B cell (primary cell): ENCODE measurements around the gene SVIP. TPM values are rescaled to one million over a fixed set of nuclear protein-coding genes. Genes with fewer than 3 reads are reported as not detected.

Experiments used
- ATAC-seq: fragments of 200-7000 bp; cut with Tn5 transposase; one replicate; pipeline ENCODE4 v1.10.0; 2021; ENCODE audit warnings: low read depth, mild to moderate bottlenecking, moderate number of reproducible peaks, moderate library complexity
- CTCF ChIA-PET: fragments of 350-600 bp; sonication (Branson Sonifier 250); formaldehyde crosslinking; loops from one replicate; lab custom pipeline; 2021; ENCODE audit warnings: antibody characterized with exemption, inconsistent platforms; lab: Charles Lee
- POLR2A ChIA-PET: fragments of 350-600 bp; sonication (Branson Sonifier 250); formaldehyde crosslinking; loops from one replicate; lab custom pipeline; 2021; ENCODE audit warnings: antibody characterized with exemption; lab: Charles Lee
- DNase-seq: peaks from one replicate; pipeline ENCODE4 v3.0.0; 2013
- H2AFZ ChIP-seq: 2 replicates; pipeline ENCODE4 v1.6.1; 2012; ENCODE audit warnings: mild to moderate bottlenecking, low read depth, low read length; ENCODE audit not compliant: insufficient read depth, poor library complexity, severe bottlenecking
- H3K27ac ChIP-seq, 2 donors: 1 replicate in 1 of 2; 2 replicates in 1 of 2; pipeline ENCODE4 v1.5.1; 2012 to 2013; ENCODE audit warnings: low read length in 2 of 2, mild to moderate bottlenecking in 2 of 2, moderate library complexity in 1 of 2
- H3K27me3 ChIP-seq, 4 experiments: fragments of 200-600 bp in 1 of 4; sonication (generic) in 1 of 4; replicated peaks in 1 of 4; 1 replicate in 2 of 4; 2 replicates in 2 of 4; pipeline versions ENCODE4 v1.6.1 to v1.7.0; 2013 to 2016; ENCODE audit warnings: low read length in 3 of 4, mild to moderate bottlenecking in 2 of 4, mixed read lengths in 1 of 4, moderate library complexity in 1 of 4; ENCODE audit not compliant: insufficient read depth in 4 of 4, control insufficient read depth in 3 of 4; ENCODE audit errors: control extremely low read depth in 1 of 4
- H3K36me3 ChIP-seq, 2 experiments: replicated peaks in 1 of 2; 1 replicate in 1 of 2; 2 replicates in 1 of 2; pipeline versions ENCODE4 v1.6.1 to v1.7.1; 2013; ENCODE audit warnings: low read length in 1 of 2; ENCODE audit not compliant: insufficient read depth in 2 of 2, control insufficient read depth in 1 of 2; ENCODE audit errors: control extremely low read depth in 1 of 2, extremely low read depth in 1 of 2
- H3K4me1 ChIP-seq, 2 donors: fragments of 200-600 bp in 1 of 2; sonication (generic) in 1 of 2; 1 replicate in 1 of 2; 2 replicates in 1 of 2; pipeline versions ENCODE4 v1.5.1 to v1.6.1; 2013 to 2017; ENCODE audit warnings: low read length in 2 of 2; ENCODE audit not compliant: control insufficient read depth in 2 of 2, insufficient read depth in 2 of 2
- H3K4me2 ChIP-seq: replicated peaks from 2 replicates; pipeline ENCODE3; 2012; ENCODE audit warnings: mild to moderate bottlenecking, low read depth, low read length; ENCODE audit not compliant: poor library complexity, severe bottlenecking
- H3K4me3 ChIP-seq, 5 experiments: fragments of 200-600 bp in 1 of 5; sonication (generic) in 1 of 5; 1 replicate in 3 of 5; 2 replicates in 2 of 5; pipeline versions ENCODE4 v1.5.1 to v1.7.0; 2011 to 2016; ENCODE audit warnings: low read length in 4 of 5, mild to moderate bottlenecking in 4 of 5, low read depth in 2 of 5, control low read depth in 1 of 5, moderate library complexity in 1 of 5; ENCODE audit not compliant: insufficient read depth in 1 of 5; ENCODE audit errors: control extremely low read depth in 1 of 5, extremely low read depth in 1 of 5
- H3K79me2 ChIP-seq: fragments of 200-600 bp; sonication (generic); one replicate; pipeline ENCODE4 v1.6.0; 2016; ENCODE audit warnings: low read length; ENCODE audit not compliant: control insufficient read depth, insufficient read depth
- H3K9ac ChIP-seq: fragments of 200-600 bp; sonication (generic); 2 replicates; pipeline ENCODE4 v1.6.1; 2017; ENCODE audit warnings: mild to moderate bottlenecking, low read length, moderate library complexity
- H3K9me3 ChIP-seq, 3 donors: one replicate each; pipeline versions ENCODE4 v1.6.1 to v1.7.1; 2013; ENCODE audit warnings: low read length in 2 of 3; ENCODE audit not compliant: control insufficient read depth in 2 of 3, insufficient read depth in 1 of 3; ENCODE audit errors: control extremely low read depth in 1 of 3
- H4K20me1 ChIP-seq: 2 replicates; pipeline ENCODE4 v1.6.0; 2012; ENCODE audit warnings: mild to moderate bottlenecking, low read length; ENCODE audit not compliant: insufficient read depth, control insufficient read depth, poor library complexity, severe bottlenecking
- H3K27ac Mint-ChIP-seq: one replicate; pipeline ENCODE4 v1.8.0; 2021; ENCODE audit warnings: mixed read lengths
- H3K27me3 Mint-ChIP-seq: one replicate; pipeline ENCODE4 v1.8.0; 2021; ENCODE audit warnings: mixed read lengths
- H3K4me1 Mint-ChIP-seq: one replicate; pipeline ENCODE4 v1.8.0; 2021; ENCODE audit warnings: mixed read lengths
- H3K4me3 Mint-ChIP-seq: one replicate; pipeline ENCODE4 v1.8.0; 2021; ENCODE audit warnings: mixed read lengths
- H3K9me3 Mint-ChIP-seq: one replicate; pipeline ENCODE4 v1.8.0; 2022; ENCODE audit warnings: mixed read lengths; ENCODE audit not compliant: insufficient read depth
- EZH2 ChIP-seq: IDR thresholded peaks from 2 replicates; pipeline ENCODE4 v1.6.1; 2012; ENCODE audit warnings: borderline replicate concordance, low read depth, mild to moderate bottlenecking, moderate library complexity, low read length; ENCODE audit not compliant: insufficient read depth, poor library complexity, severe bottlenecking
- WGBS: methylation state at CpG from one replicate; pipeline ENCODE4 v1.1.5; 2013; ENCODE audit warnings: missing lambda C conversion rate; ENCODE audit not compliant: insufficient coverage; 5-methylcytosine and 5-hydroxymethylcytosine counted together
- intact Hi-C: fragments of 100-400 bp; cut with micrococcal nuclease; formaldehyde crosslinking; loops from one replicate; pipeline ENCODE4 v1.10.0; 2022
- polyA plus RNA-seq: library from polyadenylated mRNA; depleted of rRNA; stranded (reverse); fragments of >200 nt; gene quantifications from 2 replicates; pipeline ENCODE4 v1.2.3, GENCODE V29; 2012
- total RNA-seq, 2 donors: library from RNA; stranded (reverse); fragments of 120-200 nt in 1 of 2; gene quantifications; 1 replicate in 1 of 2; 2 replicates in 1 of 2; pipeline versions ENCODE4 v1.2.3 to v1.2.4, GENCODE V29; 2013 to 2022
- TF ChIP-seq, protein P1 (sequence below): fragments of 200-600 bp; IDR thresholded peaks from one replicate; pipeline ENCODE4 v1.8.0; 2022; ENCODE audit warnings: antibody characterized with exemption, mild to moderate bottlenecking

Gene SVIP
- total and polyA plus RNA-seq, 2 donors (not counting 1 experiment from before 2014, with no cell fraction given): 5.6 to 20.4 TPM

DNA sequence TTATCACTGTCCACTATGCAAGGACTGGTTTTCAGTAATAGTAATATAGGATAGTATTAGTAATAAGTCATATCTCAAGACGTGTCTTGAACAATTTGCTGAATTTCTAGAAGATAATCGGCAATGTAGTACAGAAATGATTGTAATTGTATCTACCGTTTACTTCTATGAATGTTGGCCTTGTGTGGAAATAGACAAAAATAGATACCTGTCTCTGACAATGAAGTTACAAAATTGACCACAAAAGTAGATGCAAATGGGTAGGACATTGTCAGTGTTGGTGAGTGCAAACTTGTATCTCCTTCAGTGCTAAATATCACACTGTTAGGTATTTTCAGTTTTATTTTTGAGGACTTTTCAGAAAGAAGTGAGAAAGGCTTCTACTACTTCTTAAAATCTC, 43.1 kb downstream of the SVIP start:
- intact Hi-C loops: no loop called here
- H3K4me3 Mint-ChIP-seq: no peak overlapping the region
- CTCF ChIA-PET: interaction anchor here (0.5 to 3.8 kb wide), 8 partner anchors 10 to 542 kb away, joined by 3 to 43 read pairs (median 8); partner anchors contain the start of gene SVIP
- Histone ChIP-seq H3K27me3 (no peaks in the 10 kb centered on the region), H3K4me3 (no peak overlapping the region), H3K4me2 (no peak overlapping the region), H3K36me3 (no peaks in the 10 kb centered on the region), H3K79me2 (no peaks in the 10 kb centered on the region), H3K27ac (no peak overlapping the region), H3K4me1 (no peaks in the 10 kb centered on the region), H3K9me3 (no peaks in the 10 kb centered on the region), H3K9ac (no peak overlapping the region), H4K20me1 (no peaks in the 10 kb centered on the region), H2AFZ (no peak overlapping the region)
- TF ChIP-seq, protein P1, sequence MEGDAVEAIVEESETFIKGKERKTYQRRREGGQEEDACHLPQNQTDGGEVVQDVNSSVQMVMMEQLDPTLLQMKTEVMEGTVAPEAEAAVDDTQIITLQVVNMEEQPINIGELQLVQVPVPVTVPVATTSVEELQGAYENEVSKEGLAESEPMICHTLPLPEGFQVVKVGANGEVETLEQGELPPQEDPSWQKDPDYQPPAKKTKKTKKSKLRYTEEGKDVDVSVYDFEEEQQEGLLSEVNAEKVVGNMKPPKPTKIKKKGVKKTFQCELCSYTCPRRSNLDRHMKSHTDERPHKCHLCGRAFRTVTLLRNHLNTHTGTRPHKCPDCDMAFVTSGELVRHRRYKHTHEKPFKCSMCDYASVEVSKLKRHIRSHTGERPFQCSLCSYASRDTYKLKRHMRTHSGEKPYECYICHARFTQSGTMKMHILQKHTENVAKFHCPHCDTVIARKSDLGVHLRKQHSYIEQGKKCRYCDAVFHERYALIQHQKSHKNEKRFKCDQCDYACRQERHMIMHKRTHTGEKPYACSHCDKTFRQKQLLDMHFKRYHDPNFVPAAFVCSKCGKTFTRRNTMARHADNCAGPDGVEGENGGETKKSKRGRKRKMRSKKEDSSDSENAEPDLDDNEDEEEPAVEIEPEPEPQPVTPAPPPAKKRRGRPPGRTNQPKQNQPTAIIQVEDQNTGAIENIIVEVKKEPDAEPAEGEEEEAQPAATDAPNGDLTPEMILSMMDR: no peak
- no peak for TF ChIP-seq EZH2
- WGBS: no CpG with 5 or more reads among the region's 3 CpGs
- ATAC-seq: no peak
- H3K27ac Mint-ChIP-seq: no peak overlapping the region
- DNase-seq: no peak
- H3K9me3 Mint-ChIP-seq: no peaks in the 10 kb centered on the region
- POLR2A ChIA-PET: no interaction called here
- H3K27me3 Mint-ChIP-seq: peaks cover 8% of the 10 kb centered on the region
- peaks cover under 1% of the 10 kb centered on the region for H3K4me1 Mint-ChIP-seq

DNA sequence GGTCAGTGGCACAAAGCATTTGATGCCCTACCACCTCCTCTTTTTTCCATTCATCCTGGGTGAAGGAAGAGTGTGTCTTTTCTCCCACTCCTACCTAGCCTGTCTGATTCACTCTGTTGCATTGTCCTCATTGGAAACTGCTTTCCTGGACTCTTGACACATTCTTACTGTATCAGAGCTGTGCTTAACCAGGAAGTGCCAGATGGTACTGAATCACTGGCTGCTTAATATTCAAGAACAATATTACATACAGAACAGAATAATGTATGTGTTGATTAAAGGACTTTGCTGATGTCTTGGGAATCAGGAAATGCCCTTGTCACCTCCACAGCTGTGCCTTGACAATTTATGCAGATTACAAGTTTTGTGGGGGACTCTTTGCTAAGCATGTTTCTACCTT, 44.4 kb downstream of the SVIP start:
- Mint-ChIP-seq H3K27me3 (peaks cover 8% of the 10 kb centered on the region), H3K27ac (no peak overlapping the region), H3K4me3 (no peak overlapping the region), H3K4me1 (peaks cover 8% of the 10 kb centered on the region), H3K9me3 (no peaks in the 10 kb centered on the region)
- ChIA-PET POLR2A (no interaction called here), CTCF (interaction anchor here (0.8 to 3.8 kb wide), 6 partner anchors 14 to 541 kb away, joined by 4 to 43 read pairs (median 5); partner anchors contain the start of gene SVIP)
- no peaks in the 10 kb centered on the region for H3K9me3 ChIP-seq
- no peak overlapping the region for H3K4me2 ChIP-seq
- no peaks in the 10 kb centered on the region for H3K27me3 ChIP-seq
- no peak for TF ChIP-seq EZH2
- TF ChIP-seq, protein P1: no peak
- no peak for DNase-seq
- no peak overlapping the region for H3K27ac ChIP-seq
- no peak overlapping the region for H2AFZ ChIP-seq
- no peak overlapping the region for H3K9ac ChIP-seq
- H4K20me1 ChIP-seq: no peaks in the 10 kb centered on the region
- ATAC-seq: no peak
- H3K79me2 ChIP-seq: no peaks in the 10 kb centered on the region
- no peak overlapping the region for H3K4me3 ChIP-seq
- H3K4me1 ChIP-seq: peaks cover 4 to 5% of the 10 kb centered on the region in 2 donors
- H3K36me3 ChIP-seq: no peaks in the 10 kb centered on the region
- intact Hi-C loops: no loop called here
